B cell (primary cell): ENCODE measurements around the gene FAM168B. TPM values are rescaled to one million over a fixed set of nuclear protein-coding genes. Genes with fewer than 3 reads are reported as not detected.

ENCODE experiments used
- ATAC-seq: fragments of 200-7000 bp; cut with Tn5 transposase; one replicate; pipeline ENCODE4 v1.10.0; 2021; ENCODE audit warnings: low read depth, mild to moderate bottlenecking, moderate number of reproducible peaks, moderate library complexity
- CTCF ChIA-PET: fragments of 350-600 bp; sonication (Branson Sonifier 250); formaldehyde crosslinking; loops from one replicate; lab custom pipeline; 2021; ENCODE audit warnings: antibody characterized with exemption, inconsistent platforms; lab: Charles Lee
- POLR2A ChIA-PET: fragments of 350-600 bp; sonication (Branson Sonifier 250); formaldehyde crosslinking; loops from one replicate; lab custom pipeline; 2021; ENCODE audit warnings: antibody characterized with exemption; lab: Charles Lee
- DNase-seq: peaks from one replicate; pipeline ENCODE4 v3.0.0; 2013
- H2AFZ ChIP-seq: 2 replicates; pipeline ENCODE4 v1.6.1; 2012; ENCODE audit warnings: mild to moderate bottlenecking, low read depth, low read length; ENCODE audit not compliant: insufficient read depth, poor library complexity, severe bottlenecking
- H3K27ac ChIP-seq, 2 donors: 1 replicate in 1 of 2; 2 replicates in 1 of 2; pipeline ENCODE4 v1.5.1; 2012 to 2013; ENCODE audit warnings: low read length in 2 of 2, mild to moderate bottlenecking in 2 of 2, moderate library complexity in 1 of 2
- H3K27me3 ChIP-seq, 4 experiments: fragments of 200-600 bp in 1 of 4; sonication (generic) in 1 of 4; replicated peaks in 1 of 4; 1 replicate in 2 of 4; 2 replicates in 2 of 4; pipeline versions ENCODE4 v1.6.1 to v1.7.0; 2013 to 2016; ENCODE audit warnings: low read length in 3 of 4, mild to moderate bottlenecking in 2 of 4, mixed read lengths in 1 of 4, moderate library complexity in 1 of 4; ENCODE audit not compliant: insufficient read depth in 4 of 4, control insufficient read depth in 3 of 4; ENCODE audit errors: control extremely low read depth in 1 of 4
- H3K36me3 ChIP-seq, 2 experiments: replicated peaks in 1 of 2; 1 replicate in 1 of 2; 2 replicates in 1 of 2; pipeline versions ENCODE4 v1.6.1 to v1.7.1; 2013; ENCODE audit warnings: low read length in 1 of 2; ENCODE audit not compliant: insufficient read depth in 2 of 2, control insufficient read depth in 1 of 2; ENCODE audit errors: control extremely low read depth in 1 of 2, extremely low read depth in 1 of 2
- H3K4me1 ChIP-seq, 2 donors: fragments of 200-600 bp in 1 of 2; sonication (generic) in 1 of 2; 1 replicate in 1 of 2; 2 replicates in 1 of 2; pipeline versions ENCODE4 v1.5.1 to v1.6.1; 2013 to 2017; ENCODE audit warnings: low read length in 2 of 2; ENCODE audit not compliant: control insufficient read depth in 2 of 2, insufficient read depth in 2 of 2
- H3K4me2 ChIP-seq: replicated peaks from 2 replicates; pipeline ENCODE3; 2012; ENCODE audit warnings: mild to moderate bottlenecking, low read depth, low read length; ENCODE audit not compliant: poor library complexity, severe bottlenecking
- H3K4me3 ChIP-seq, 5 experiments: fragments of 200-600 bp in 1 of 5; sonication (generic) in 1 of 5; 1 replicate in 3 of 5; 2 replicates in 2 of 5; pipeline versions ENCODE4 v1.5.1 to v1.7.0; 2011 to 2016; ENCODE audit warnings: low read length in 4 of 5, mild to moderate bottlenecking in 4 of 5, low read depth in 2 of 5, control low read depth in 1 of 5, moderate library complexity in 1 of 5; ENCODE audit not compliant: insufficient read depth in 1 of 5; ENCODE audit errors: control extremely low read depth in 1 of 5, extremely low read depth in 1 of 5
- H3K79me2 ChIP-seq: fragments of 200-600 bp; sonication (generic); one replicate; pipeline ENCODE4 v1.6.0; 2016; ENCODE audit warnings: low read length; ENCODE audit not compliant: control insufficient read depth, insufficient read depth
- H3K9ac ChIP-seq: fragments of 200-600 bp; sonication (generic); 2 replicates; pipeline ENCODE4 v1.6.1; 2017; ENCODE audit warnings: mild to moderate bottlenecking, low read length, moderate library complexity
- H3K9me3 ChIP-seq, 3 donors: one replicate each; pipeline versions ENCODE4 v1.6.1 to v1.7.1; 2013; ENCODE audit warnings: low read length in 2 of 3; ENCODE audit not compliant: control insufficient read depth in 2 of 3, insufficient read depth in 1 of 3; ENCODE audit errors: control extremely low read depth in 1 of 3
- H4K20me1 ChIP-seq: 2 replicates; pipeline ENCODE4 v1.6.0; 2012; ENCODE audit warnings: mild to moderate bottlenecking, low read length; ENCODE audit not compliant: insufficient read depth, control insufficient read depth, poor library complexity, severe bottlenecking
- H3K27ac Mint-ChIP-seq: one replicate; pipeline ENCODE4 v1.8.0; 2021; ENCODE audit warnings: mixed read lengths
- H3K27me3 Mint-ChIP-seq: one replicate; pipeline ENCODE4 v1.8.0; 2021; ENCODE audit warnings: mixed read lengths
- H3K4me1 Mint-ChIP-seq: one replicate; pipeline ENCODE4 v1.8.0; 2021; ENCODE audit warnings: mixed read lengths
- H3K4me3 Mint-ChIP-seq: one replicate; pipeline ENCODE4 v1.8.0; 2021; ENCODE audit warnings: mixed read lengths
- H3K9me3 Mint-ChIP-seq: one replicate; pipeline ENCODE4 v1.8.0; 2022; ENCODE audit warnings: mixed read lengths; ENCODE audit not compliant: insufficient read depth
- CTCF ChIP-seq: fragments of 200-600 bp; IDR thresholded peaks from one replicate; pipeline ENCODE4 v1.8.0; 2022; ENCODE audit warnings: antibody characterized with exemption, mild to moderate bottlenecking
- EZH2 ChIP-seq: IDR thresholded peaks from 2 replicates; pipeline ENCODE4 v1.6.1; 2012; ENCODE audit warnings: borderline replicate concordance, low read depth, mild to moderate bottlenecking, moderate library complexity, low read length; ENCODE audit not compliant: insufficient read depth, poor library complexity, severe bottlenecking
- WGBS: methylation state at CpG from one replicate; pipeline ENCODE4 v1.1.5; 2013; ENCODE audit warnings: missing lambda C conversion rate; ENCODE audit not compliant: insufficient coverage; 5-methylcytosine and 5-hydroxymethylcytosine counted together
- intact Hi-C: fragments of 100-400 bp; cut with micrococcal nuclease; formaldehyde crosslinking; loops from one replicate; pipeline ENCODE4 v1.10.0; 2022
- polyA plus RNA-seq: library from polyadenylated mRNA; depleted of rRNA; stranded (reverse); fragments of >200 nt; gene quantifications from 2 replicates; pipeline ENCODE4 v1.2.3, GENCODE V29; 2012
- total RNA-seq, 2 donors: library from RNA; stranded (reverse); fragments of 120-200 nt in 1 of 2; gene quantifications; 1 replicate in 1 of 2; 2 replicates in 1 of 2; pipeline versions ENCODE4 v1.2.3 to v1.2.4, GENCODE V29; 2013 to 2022

Gene FAM168B
- total and polyA plus RNA-seq, 2 donors (not counting 1 experiment from before 2014, with no cell fraction given): 38.6 to 70.5 TPM

GRCh38 chr2:131043199-131044074 is 49.8 kb downstream of the FAM168B start:
- H3K4me2 ChIP-seq: no peak overlapping the region
- ATAC-seq (no peak), DNase-seq (no peak)
- intact Hi-C loops: no loop called here
- peaks cover 0 to 17% (median 0%) of the 10 kb centered on the region in 4 experiments for H3K27me3 ChIP-seq
- peaks cover 0 to 9% of the 10 kb centered on the region in 2 experiments for H3K36me3 ChIP-seq
- H4K20me1 ChIP-seq: no peaks in the 10 kb centered on the region
- TF ChIP-seq CTCF (no peak), EZH2 (no peak)
- Mint-ChIP-seq H3K4me3 (no peak overlapping the region), H3K9me3 (no peaks in the 10 kb centered on the region), H3K27me3 (peaks cover 8% of the 10 kb centered on the region), H3K4me1 (peaks cover 10% of the 10 kb centered on the region), H3K27ac (no peak overlapping the region)
- ChIA-PET CTCF (no interaction called here), POLR2A (no interaction called here)
- no peak overlapping the region for H3K27ac ChIP-seq
- WGBS: 92% methylated on average over 15 of the region's 18 CpGs
- H3K4me1 ChIP-seq: peaks cover 7 to 8% of the 10 kb centered on the region in 2 donors
- H2AFZ ChIP-seq: no peak overlapping the region
- H3K4me3 ChIP-seq: no peak overlapping the region
- no peaks in the 10 kb centered on the region for H3K79me2 ChIP-seq
- no peak overlapping the region for H3K9ac ChIP-seq
- H3K9me3 ChIP-seq: no peaks in the 10 kb centered on the region

GRCh38 chr2:131042148-131042775 is 51.0 kb downstream of the FAM168B start:
- H2AFZ ChIP-seq: no peak overlapping the region
- ChIA-PET CTCF (no interaction called here), POLR2A (no interaction called here)
- Mint-ChIP-seq H3K27me3 (peaks cover 16% of the 10 kb centered on the region), H3K4me1 (peaks cover 10% of the 10 kb centered on the region), H3K27ac (no peak overlapping the region), H3K9me3 (no peaks in the 10 kb centered on the region), H3K4me3 (no peak overlapping the region)
- H3K27ac ChIP-seq: no peak overlapping the region
- H3K9ac ChIP-seq: no peak overlapping the region
- no peak overlapping the region for H3K4me3 ChIP-seq
- H3K4me1 ChIP-seq: peaks cover 7 to 8% of the 10 kb centered on the region in 2 donors
- TF ChIP-seq EZH2 (no peak), CTCF (no peak)
- no peak for DNase-seq
- ATAC-seq: no peak
- intact Hi-C loops: no loop called here
- H4K20me1 ChIP-seq: no peaks in the 10 kb centered on the region
- no peaks in the 10 kb centered on the region for H3K79me2 ChIP-seq
- peaks cover 0 to 6% of the 10 kb centered on the region in 2 experiments for H3K36me3 ChIP-seq
- 89% methylated on average over 6 of the region's 7 CpGs for WGBS
- peaks cover 0 to 21% (median 0%) of the 10 kb centered on the region in 4 experiments for H3K27me3 ChIP-seq
- H3K9me3 ChIP-seq: no peaks in the 10 kb centered on the region
- no peak overlapping the region for H3K4me2 ChIP-seq
